Pancreas (tissue), 10 donors: ENCODE data around the gene KIF16B. TPM values are rescaled to one million over a fixed set of nuclear protein-coding genes. Genes with fewer than 3 reads are reported as not detected.

Source experiments
- ATAC-seq, 4 donors: fragments of 200-7000 bp; cut with Tn5 transposase; one replicate each; pipeline versions ENCODE4 v1.8.0 to v1.9.1; 2020; ENCODE audit warnings: mild to moderate bottlenecking in 4 of 4, moderate library complexity in 4 of 4
- DNase-seq, 6 donors: peaks; one replicate each; pipeline ENCODE4 v3.0.0-alpha.2; 2020
- FAIRE-seq: peaks from 2 replicates; lab custom pipeline; 2012; peaks lifted over from hg19 to GRCh38; lab: Jason Lieb, UNC
- H3K27ac ChIP-seq, 4 donors: fragments of 200-600 bp; sonication (generic); 1 replicate in 3 of 4; 2 replicates in 1 of 4; pipeline versions ENCODE4 v1.5.0 to v1.8.0; 2020
- H3K27me3 ChIP-seq, 4 donors: fragments of 200-600 bp; one replicate each; pipeline ENCODE4 v1.8.0; 2021
- H3K36me3 ChIP-seq, 3 donors: fragments of 200-600 bp; sonication (generic) in 1 of 3; one replicate each; pipeline versions ENCODE4 v1.5.0 to v1.8.0; 2020 to 2021
- H3K4me1 ChIP-seq, 3 donors: fragments of 200-600 bp; one replicate each; pipeline ENCODE4 v1.8.0; 2021
- H3K4me3 ChIP-seq, 4 donors: fragments of 200-600 bp; sonication (generic) in 2 of 4; one replicate each; pipeline versions ENCODE4 v1.5.0 to v1.8.0; 2020 to 2021
- H3K9me3 ChIP-seq, 4 donors: fragments of 200-600 bp; one replicate each; pipeline ENCODE4 v1.8.0; 2021
- WGBS, 2 donors: extraction: QIAGEN DNeasy Blood & Tissue Kit; methylation state at CpG; one replicate each; pipeline ENCODE4 v1.1.7; 2013; 5-methylcytosine and 5-hydroxymethylcytosine counted together
- intact Hi-C, 3 donors: fragments of 100-400 bp; cut with DNase I; formaldehyde crosslinking; loops; one replicate each; pipeline versions ENCODE4 v1.11.1 to v1.14.2; 2022
- polyA plus RNA-seq, 2 donors: library from polyadenylated mRNA; stranded (reverse); fragments of 200-250 nt; gene quantifications; one replicate each; pipeline ENCODE4 v1.2.3, GENCODE V29; 2013
- total RNA-seq, 6 donors: library from RNA; stranded (reverse); fragmentation: NEBNext Ultra II Directional in 4 of 6; extraction: Animal tissue kit (Norgen Biotek cat#: 25700) in 4 of 6; gene quantifications; one replicate each; pipeline versions ENCODE4 v1.2.1 to v1.2.4, GENCODE V29; 2021 to 2023
- TF ChIP-seq, protein P1 (sequence below), 4 donors: fragments of 200-600 bp; sonication (generic) in 3 of 4; IDR thresholded peaks; one replicate each; pipeline versions ENCODE4 v1.5.0 to v1.8.0; 2021; ENCODE audit warnings: antibody characterized with exemption in 4 of 4
- donor health status: healthy with polysubstance abuse.
- donor health status: DM: no; HTN: no; CAD: no; lungs with moderate emphysema.
- donor health status: DM: no; HTN: no; CAD: no.
- donor health status: control.
- donor health status: control.
- donor health status: Bipolar disorder and iron deficiency.
- donor health status: DM: yes; HTN: yes; CAD: no.
- donor health status: DM: no; HTN: no; CAD: no.
- donor health status: DM: no; HTN: no; CAD: no.
- donor health status: DM: yes; HTN: yes; CAD: no.

KIF16B gene
- total and polyA plus RNA-seq, 8 donors, result 4.4 to 12.2 (median 7.3) TPM

DNA sequence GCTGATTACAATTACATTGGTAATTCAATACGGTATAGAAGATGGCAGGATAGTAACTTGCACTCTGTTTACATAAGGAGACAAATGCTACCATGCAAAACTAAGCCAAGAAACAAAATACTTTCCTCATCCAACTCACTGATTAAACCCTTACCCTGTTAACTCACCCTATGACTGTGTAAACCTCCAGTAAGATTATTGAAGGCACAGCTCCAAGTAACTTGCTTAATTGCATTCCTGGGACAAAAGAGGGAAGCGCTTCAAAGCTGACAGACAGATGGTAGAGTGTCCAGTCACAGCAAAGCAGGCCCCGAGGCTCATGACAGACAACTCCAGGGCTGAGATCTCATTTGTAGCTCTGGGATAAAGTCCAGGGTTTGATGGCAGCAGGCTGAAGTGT, 6.9 kb upstream of the KIF16B start:
- no peak overlapping the region for H3K4me3 ChIP-seq
- TF ChIP-seq, protein P1, sequence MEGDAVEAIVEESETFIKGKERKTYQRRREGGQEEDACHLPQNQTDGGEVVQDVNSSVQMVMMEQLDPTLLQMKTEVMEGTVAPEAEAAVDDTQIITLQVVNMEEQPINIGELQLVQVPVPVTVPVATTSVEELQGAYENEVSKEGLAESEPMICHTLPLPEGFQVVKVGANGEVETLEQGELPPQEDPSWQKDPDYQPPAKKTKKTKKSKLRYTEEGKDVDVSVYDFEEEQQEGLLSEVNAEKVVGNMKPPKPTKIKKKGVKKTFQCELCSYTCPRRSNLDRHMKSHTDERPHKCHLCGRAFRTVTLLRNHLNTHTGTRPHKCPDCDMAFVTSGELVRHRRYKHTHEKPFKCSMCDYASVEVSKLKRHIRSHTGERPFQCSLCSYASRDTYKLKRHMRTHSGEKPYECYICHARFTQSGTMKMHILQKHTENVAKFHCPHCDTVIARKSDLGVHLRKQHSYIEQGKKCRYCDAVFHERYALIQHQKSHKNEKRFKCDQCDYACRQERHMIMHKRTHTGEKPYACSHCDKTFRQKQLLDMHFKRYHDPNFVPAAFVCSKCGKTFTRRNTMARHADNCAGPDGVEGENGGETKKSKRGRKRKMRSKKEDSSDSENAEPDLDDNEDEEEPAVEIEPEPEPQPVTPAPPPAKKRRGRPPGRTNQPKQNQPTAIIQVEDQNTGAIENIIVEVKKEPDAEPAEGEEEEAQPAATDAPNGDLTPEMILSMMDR (IDR thresholded peaks at IDR 0.05), result no peak
- FAIRE-seq (no peak), ATAC-seq (peak in 3 of 4 donors; percentile 69 to 71 (median 69)), DNase-seq (no peak)
- H3K27me3 ChIP-seq, result no peaks in the 10 kb centered on the region
- intact Hi-C loops, result no loop called here
- H3K27ac ChIP-seq, result no peak overlapping the region
- H3K4me1 ChIP-seq, result peaks cover 0 to 11% (median 0%) of the 10 kb centered on the region in 3 donors
- H3K36me3 ChIP-seq, result no peaks in the 10 kb centered on the region
- 5 to 9% methylated on average over 3 of the region's 3 CpGs for WGBS, 2 donors
- no peaks in the 10 kb centered on the region for H3K9me3 ChIP-seq

DNA sequence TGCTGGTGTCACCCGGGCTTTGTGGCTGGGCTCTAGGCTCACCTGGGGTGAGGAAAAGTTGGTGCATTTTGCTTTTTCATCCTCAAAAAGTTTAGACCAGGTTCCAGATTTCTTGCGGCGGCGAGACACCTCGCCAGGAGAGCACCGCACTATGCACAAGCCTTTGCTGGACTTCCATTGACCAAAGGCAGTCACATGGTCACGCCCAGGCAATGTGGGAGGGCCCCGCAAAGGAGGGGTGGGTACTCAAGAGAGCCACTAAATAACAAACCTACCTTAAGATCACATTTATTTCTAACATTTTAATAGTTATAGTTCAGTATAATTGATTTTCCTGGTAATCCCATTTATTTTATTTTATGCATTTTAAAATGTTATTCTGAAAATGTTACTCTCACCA, 3.0 kb upstream of the KIF16B start:
- WGBS, 2 donors, result 93 to 96% methylated on average over 8 of the region's 8 CpGs
- H3K4me1 ChIP-seq, result peaks cover 0 to 16% (median 15%) of the 10 kb centered on the region in 3 donors
- DNase-seq, result no peak
- ATAC-seq, result no peak
- no peaks in the 10 kb centered on the region for H3K27me3 ChIP-seq
- no peak overlapping the region for H3K4me3 ChIP-seq
- no peaks in the 10 kb centered on the region for H3K36me3 ChIP-seq
- no peak for FAIRE-seq
- no peak overlapping the region for H3K27ac ChIP-seq
- TF ChIP-seq, protein P1 (IDR thresholded peaks at IDR 0.05), result no peak
- no peaks in the 10 kb centered on the region for H3K9me3 ChIP-seq
- intact Hi-C loops, result no loop called here

DNA sequence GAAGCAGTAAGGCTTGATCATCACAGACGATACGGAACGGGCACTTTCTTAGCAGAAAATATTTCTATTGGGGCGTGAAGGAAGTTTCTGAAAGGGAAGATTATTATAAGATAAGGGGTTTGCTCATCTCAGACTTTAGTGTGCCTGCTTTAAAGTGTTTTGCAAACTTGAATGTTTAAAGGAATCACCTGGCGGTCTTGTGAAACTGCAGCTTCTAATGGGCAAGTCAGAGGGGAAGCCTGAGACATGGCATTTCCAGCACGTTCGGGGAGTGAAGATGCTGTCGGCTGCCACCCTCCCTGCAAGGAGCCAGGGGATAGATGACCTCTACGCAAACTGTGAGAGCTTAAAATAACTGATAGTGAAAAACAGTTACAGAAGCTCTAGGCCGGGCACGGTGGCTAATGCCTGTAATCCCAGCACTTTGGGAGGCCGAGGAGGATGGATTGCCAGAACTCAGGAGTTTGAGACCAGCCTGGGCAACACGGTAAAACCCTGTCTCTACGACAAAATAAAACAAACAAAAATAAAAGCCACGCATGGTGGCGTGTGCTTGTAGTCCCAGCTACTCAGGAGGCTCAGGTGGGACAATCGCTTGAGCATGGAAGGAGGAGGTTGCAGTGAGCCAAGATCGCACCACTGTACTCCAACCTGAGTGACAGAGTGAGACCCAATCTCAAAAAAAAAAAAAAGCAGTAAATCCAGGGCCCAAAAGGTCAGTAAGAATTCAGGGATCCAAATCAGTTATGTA, 2.3 kb upstream of the KIF16B start:
- ATAC-seq (no peak), FAIRE-seq (no peak), DNase-seq (no peak)
- peaks cover 0 to 16% (median 15%) of the 10 kb centered on the region in 3 donors for H3K4me1 ChIP-seq
- 33 to 42% methylated on average over 18 of the region's 18 CpGs for WGBS, 2 donors
- TF ChIP-seq, protein P1 (IDR thresholded peaks at IDR 0.05), result no peak
- no peaks in the 10 kb centered on the region for H3K27me3 ChIP-seq
- no peaks in the 10 kb centered on the region for H3K36me3 ChIP-seq
- intact Hi-C loops, result no loop called here
- H3K9me3 ChIP-seq, result no peaks in the 10 kb centered on the region
- peak overlapping the region in 1 of 4 donors; percentile 83 for H3K27ac ChIP-seq
- H3K4me3 ChIP-seq, result peak overlapping the region; percentile 17 to 89 (median 60)

DNA sequence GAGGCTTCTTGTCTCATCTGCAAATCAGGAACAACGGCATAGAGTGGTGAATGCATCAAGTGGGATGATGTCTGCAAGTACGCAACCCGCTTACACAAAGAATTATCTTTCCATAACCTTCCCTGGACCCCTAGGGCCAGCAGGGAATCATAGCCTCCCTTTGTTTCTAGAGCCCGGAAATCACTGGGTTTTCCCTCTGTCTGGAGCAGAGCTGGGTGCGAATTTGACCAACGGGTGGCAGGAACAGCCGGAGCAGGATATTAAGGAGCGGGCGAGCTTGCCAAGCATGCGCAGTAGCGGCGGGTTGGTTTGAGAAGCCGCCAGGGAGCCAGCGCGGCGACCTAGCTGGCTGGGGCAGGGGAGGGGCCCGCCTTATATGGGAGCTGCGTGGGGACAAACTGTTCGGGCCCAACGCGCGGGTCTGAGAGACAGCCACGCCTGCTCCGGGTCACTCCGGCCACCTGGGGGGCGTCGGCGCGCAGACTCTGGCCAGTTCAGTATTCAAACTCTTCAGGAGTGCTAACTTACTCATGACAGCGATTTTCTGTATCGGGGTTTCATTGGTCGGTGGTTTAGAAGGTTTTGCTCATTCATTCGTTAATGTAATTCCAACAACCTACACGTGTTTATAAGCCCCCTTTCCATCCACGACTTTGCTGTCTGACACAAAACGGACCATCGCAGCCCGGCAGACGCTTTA, 1.6 kb upstream of the KIF16B start:
- intact Hi-C loops, result no loop called here
- peak; percentile 80 to 91 (median 85) for ATAC-seq
- Histone ChIP-seq H3K4me3 (peak overlapping the region; percentile 17 to 89 (median 60)), H3K4me1 (peaks cover 0 to 15% (median 12%) of the 10 kb centered on the region in 3 donors), H3K36me3 (no peaks in the 10 kb centered on the region), H3K27ac (peak overlapping the region in 2 of 4 donors; percentile 33 to 83), H3K9me3 (no peaks in the 10 kb centered on the region), H3K27me3 (no peaks in the 10 kb centered on the region)
- FAIRE-seq, result no peak
- WGBS, 2 donors, result 5 to 6% methylated on average over 39 of the region's 39 CpGs
- peak; percentile 88 to 98 (median 92) for DNase-seq
- TF ChIP-seq, protein P1 (IDR thresholded peaks at IDR 0.05), result no peak
